AML-193 (cell line): Measurements from ENCODE around the gene STAT6.
A peak's percentile ranks its signal among the peaks of the same experiment; 100 is the strongest.

Experiments
- DNase-seq, 2 experiments: peaks; one replicate each; lab custom pipeline; 2025; lab: John Stamatoyannopoulos, UW

Gene STAT6

GRCh38 chr12:57111031-57111734 lies at the start of gene STAT6:
TSS of gene STAT6 (minus strand) at chr12:57111362. CDS start at chr12:57108278, 3,084 bp downstream.
- DNase-seq: peak; percentile 92

GRCh38 chr12:57160741-57161140 lies 49.6 kb upstream of the STAT6 start:
- DNase-seq: no peak

- no peak for DNase-seq
Observed at GRCh38 chr12:57160040-57160439, 48.9 kb upstream of the STAT6 start.

- DNase-seq: no peak
Observed at GRCh38 chr12:57159311-57159710, 48.1 kb upstream of the STAT6 start.

- no peak for DNase-seq
Observed at GRCh38 chr12:57158665-57159064, 47.5 kb upstream of the STAT6 start.

GRCh38 chr12:57158186-57158585 lies 47.0 kb upstream of the STAT6 start:
- DNase-seq: no peak

GRCh38 chr12:57157588-57158173 lies 46.5 kb upstream of the STAT6 start:
- peak; percentile 34 to 61 for DNase-seq

- DNase-seq: no peak
Observed at GRCh38 chr12:57156701-57157403, 45.7 kb upstream of the STAT6 start.

GRCh38 chr12:57154804-57155434 lies 43.8 kb upstream of the STAT6 start:
- no peak for DNase-seq

GRCh38 chr12:57154076-57154475 lies 42.9 kb upstream of the STAT6 start:
- DNase-seq: no peak

- no peak for DNase-seq
Observed at GRCh38 chr12:57153415-57153997, 42.3 kb upstream of the STAT6 start.

- DNase-seq: no peak
Observed at GRCh38 chr12:57152639-57153038, 41.5 kb upstream of the STAT6 start.

- DNase-seq: no peak
Observed at GRCh38 chr12:57151741-57152630, 40.8 kb upstream of the STAT6 start.

GRCh38 chr12:57150400-57151000 lies 39.3 kb upstream of the STAT6 start:
- no peak for DNase-seq

- no peak for DNase-seq
Observed at GRCh38 chr12:57149245-57149900, 38.2 kb upstream of the STAT6 start.

GRCh38 chr12:57148469-57149244 lies 37.5 kb upstream of the STAT6 start:
- peak; percentile 56 to 60 for DNase-seq

- no peak for DNase-seq
Observed at GRCh38 chr12:57146961-57147944, 36.1 kb upstream of the STAT6 start, which contains the start of gene LRP1-AS. TSS of gene LRP1-AS (minus strand) at chr12:57147619.

- DNase-seq: no peak
Observed at GRCh38 chr12:57146092-57146491, 34.9 kb upstream of the STAT6 start.
